ENCODE results near the gene ACYP2.
A peak's percentile ranks its signal among the peaks of the same experiment; 100 is the strongest.

Gene ACYP2

GRCh38 chr2:54329482-54330161, 214.2 kb downstream of the ACYP2 start:
- DNase-seq, result no peak

GRCh38 chr2:54330162-54330925, 214.9 kb downstream of the ACYP2 start:
- ATAC-seq, result peak; percentile 98
- peak; percentile 89 for DNase-seq

More at GRCh38 chr2:54329482-54330161, 214.2 kb downstream of the ACYP2 start:
- no peak for ATAC-seq

GRCh38 chr2:54330926-54331835, 215.8 kb downstream of the ACYP2 start:
- ATAC-seq, result no peak

DNA sequence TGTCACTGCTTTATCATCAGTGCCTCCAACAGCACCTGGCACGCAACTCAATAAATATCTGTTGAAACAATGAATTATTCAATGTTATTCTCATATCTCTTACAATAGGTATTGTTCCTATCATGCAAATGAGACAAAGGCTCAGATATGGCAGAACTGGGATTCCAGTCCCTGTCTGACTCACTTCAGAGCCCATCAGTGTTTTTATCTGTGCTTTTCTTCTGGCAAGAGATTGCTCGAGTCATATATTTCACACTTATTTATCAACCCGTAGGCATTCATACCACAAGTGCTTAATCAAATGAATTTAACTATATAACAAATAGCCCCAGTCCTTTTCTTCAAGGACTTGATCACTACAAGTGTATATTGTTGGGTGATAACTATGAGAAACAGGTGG, 217.0 kb downstream of the ACYP2 start:
- ATAC-seq, result no peak
- DNase-seq, result no peak

More at GRCh38 chr2:54330926-54331835, 215.8 kb downstream of the ACYP2 start:
- DNase-seq, result peak; percentile 6

DNA sequence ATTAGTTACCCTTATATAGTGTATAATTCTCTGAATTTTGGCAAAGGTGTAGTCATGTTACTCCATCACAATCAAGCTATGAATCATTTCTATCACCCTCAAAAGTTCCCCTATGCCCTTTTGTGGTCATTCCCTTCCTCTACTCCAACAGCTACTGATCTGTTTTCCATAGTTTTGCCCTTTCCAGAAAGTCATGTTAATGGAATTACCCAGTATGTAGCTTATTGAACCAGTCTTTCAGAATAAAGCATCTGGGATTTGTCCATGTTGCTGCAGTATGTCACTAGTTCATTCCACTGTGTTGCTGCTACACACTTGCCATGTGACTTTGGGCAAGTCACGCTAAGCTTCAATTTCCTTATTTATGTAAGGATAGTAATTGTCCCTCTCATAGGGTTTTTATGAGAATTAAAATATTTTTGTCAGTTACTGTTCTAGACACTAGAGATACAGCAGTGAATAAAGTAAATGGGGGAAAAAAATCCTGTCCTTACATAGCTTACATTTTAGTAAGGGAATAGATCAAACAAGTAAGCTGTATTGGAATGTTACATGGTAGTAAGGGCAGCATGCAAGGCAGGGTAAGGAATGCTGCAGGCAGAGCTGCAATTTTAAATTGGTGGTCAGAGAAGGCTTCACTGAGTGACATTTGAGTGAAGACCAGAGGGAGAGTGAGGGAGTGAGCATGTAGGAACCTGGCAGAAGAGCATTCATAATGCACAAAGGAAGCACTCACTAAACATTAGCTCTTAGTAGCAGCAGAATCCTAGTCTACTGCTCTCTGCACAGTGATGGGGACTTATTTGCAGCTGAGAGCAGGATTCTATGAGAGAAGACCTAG, 220.9 kb downstream of the ACYP2 start:
- no peak for DNase-seq
- no peak for ATAC-seq

DNA sequence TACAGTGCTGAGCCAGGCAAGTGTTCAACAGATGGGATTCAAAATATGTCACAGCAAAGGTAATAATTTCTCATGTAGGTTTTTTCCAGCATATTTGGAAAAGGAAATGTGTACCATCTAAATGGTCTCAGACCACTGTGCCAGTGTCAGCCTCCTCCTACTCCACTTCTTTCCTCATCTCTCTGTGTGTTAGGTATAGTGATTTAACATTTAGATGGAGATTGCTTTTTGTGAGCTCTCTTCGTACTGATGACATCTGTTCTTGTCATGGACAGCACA, 221.5 kb downstream of the ACYP2 start:
- no peak for ATAC-seq

GRCh38 chr2:54341656-54342055, 226.2 kb downstream of the ACYP2 start:
- DNase-seq (no peak), ATAC-seq (no peak)

More for the DNA sequence above, 221.5 kb downstream of the ACYP2 start:
- DNase-seq, result no peak

DNA sequence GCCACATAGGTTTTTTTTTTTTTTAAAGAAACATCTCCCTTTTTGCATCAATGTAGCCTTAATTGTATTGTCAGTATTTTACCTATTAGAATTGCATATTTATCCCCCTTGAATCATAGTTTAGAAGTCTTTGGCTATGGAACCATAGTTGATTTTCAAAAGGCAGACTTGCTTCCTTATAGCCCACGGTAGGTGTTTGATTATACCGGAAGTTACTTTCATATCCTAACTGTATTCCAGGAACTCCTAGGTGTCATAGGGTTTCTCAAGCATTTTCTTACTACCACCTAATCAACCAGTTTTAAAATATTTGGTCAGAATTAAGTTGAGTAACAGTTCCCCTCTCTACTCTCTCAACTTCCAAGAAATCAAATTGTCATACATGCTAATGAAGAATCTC, 227.2 kb downstream of the ACYP2 start:
- ATAC-seq, result no peak
- no peak for DNase-seq

- DNase-seq, result no peak
- no peak for ATAC-seq
Observed at GRCh38 chr2:54347622-54348021, 232.2 kb downstream of the ACYP2 start.

DNA sequence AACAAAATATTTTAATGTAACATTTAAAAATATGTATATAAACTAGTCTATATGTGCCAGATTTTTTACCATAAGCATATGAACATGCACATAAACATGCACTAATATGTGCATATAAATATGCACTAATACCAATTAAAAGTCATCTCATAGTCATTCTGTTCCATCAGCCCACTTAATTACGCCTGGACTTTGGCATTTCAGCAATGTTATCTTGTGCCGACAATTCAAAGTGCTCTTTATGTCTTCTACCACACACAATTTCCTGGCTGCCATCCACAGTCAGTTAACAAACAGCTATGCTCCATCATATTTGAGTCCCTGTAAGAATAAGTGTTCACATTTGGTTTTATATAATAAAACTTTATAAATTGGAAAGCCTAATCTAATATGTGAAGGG, 233.2 kb downstream of the ACYP2 start:
- ATAC-seq (no peak), DNase-seq (no peak)

- ATAC-seq (no peak), DNase-seq (no peak)
Observed at GRCh38 chr2:54350426-54350825, 235.0 kb downstream of the ACYP2 start.

DNA sequence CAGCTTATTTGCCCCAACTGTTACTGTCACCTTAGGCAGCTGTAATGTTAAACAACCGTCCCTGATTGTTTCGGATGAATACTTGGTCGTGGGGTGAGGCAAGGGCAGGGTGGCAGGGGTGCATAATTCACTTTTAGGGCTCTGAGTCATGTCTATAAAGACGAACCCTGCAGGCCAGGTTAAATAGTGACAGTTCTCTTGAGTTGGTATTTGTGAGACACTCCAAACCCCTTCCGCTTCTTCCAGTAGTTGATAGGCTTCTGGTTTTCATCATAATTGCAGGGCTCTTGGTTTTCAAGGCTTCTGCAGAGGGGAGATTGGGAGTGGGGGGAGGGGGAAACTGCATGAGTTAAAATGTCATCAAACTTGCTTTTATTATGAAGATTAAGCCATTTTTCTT, 237.8 kb downstream of the ACYP2 start:
- DNase-seq (no peak), ATAC-seq (no peak)

Data from stimulated activated naive CD8-positive, alpha-beta T cell treated with anti-CD3 and anti-CD28 coated beads, Interleukin-15, Interleukin-2, amounts not matched to agents 100 U/mL and 50 U/mL, for 24 hours (primary cell).